ENCODE data around the gene JOSD1. TPM values are rescaled to one million over a fixed set of nuclear protein-coding genes. Genes with fewer than 3 reads are reported as not detected.

Gene JOSD1
- total RNA-seq, 1 donor from 2014 or later: 24.0 TPM

- no peak for DNase-seq (ENCODE audit: low spot score)
- intact Hi-C loops (cut with DNase I): no loop called here
Observed at GRCh38 chr22:38734421-38735100, 33.8 kb upstream of the JOSD1 start.

- no peak for DNase-seq (ENCODE audit: low spot score)
- intact Hi-C loops (cut with DNase I): no loop called here
Observed at GRCh38 chr22:38733724-38734381, 33.1 kb upstream of the JOSD1 start.

GRCh38 chr22:38733329-38733723 lies 32.6 kb upstream of the JOSD1 start:
- no peak for DNase-seq (ENCODE audit: low spot score)
- intact Hi-C loops (cut with DNase I): no loop called here

- intact Hi-C loops (cut with DNase I): no loop called here
- no peak for DNase-seq (ENCODE audit: low spot score)
Observed at GRCh38 chr22:38732251-38732815, 31.6 kb upstream of the JOSD1 start.

- DNase-seq (ENCODE audit: low spot score): no peak
- intact Hi-C loops (cut with DNase I): no loop called here
Observed at GRCh38 chr22:38731703-38732161, 31.0 kb upstream of the JOSD1 start.

GRCh38 chr22:38730411-38730871 lies 29.7 kb upstream of the JOSD1 start:
- intact Hi-C loops (cut with DNase I): no loop called here
- no peak for DNase-seq (ENCODE audit: low spot score)

- no peak for DNase-seq (ENCODE audit: low spot score)
- intact Hi-C loops (cut with DNase I): no loop called here
Observed at GRCh38 chr22:38729946-38730345, 29.2 kb upstream of the JOSD1 start.

GRCh38 chr22:38728871-38729796 lies 28.4 kb upstream of the JOSD1 start:
- intact Hi-C loops (cut with DNase I): no loop called here

GRCh38 chr22:38727530-38728451 lies 27.0 kb upstream of the JOSD1 start:
- intact Hi-C loops (cut with DNase I): no loop called here
- no peak for DNase-seq (ENCODE audit: low spot score)

More at GRCh38 chr22:38728871-38729796, 28.4 kb upstream of the JOSD1 start:
- no peak for DNase-seq (ENCODE audit: low spot score)

GRCh38 chr22:38727123-38727522 lies 26.4 kb upstream of the JOSD1 start:
- no peak for DNase-seq (ENCODE audit: low spot score)
- intact Hi-C loops (cut with DNase I): no loop called here

- intact Hi-C loops (cut with DNase I): no loop called here
- DNase-seq (ENCODE audit: low spot score): no peak
Observed at GRCh38 chr22:38725900-38726655, 25.3 kb upstream of the JOSD1 start.

- DNase-seq (ENCODE audit: low spot score): no peak
- intact Hi-C loops (cut with DNase I): no loop called here
Observed at GRCh38 chr22:38724926-38725571, 24.3 kb upstream of the JOSD1 start.

GRCh38 chr22:38724176-38724575 lies 23.4 kb upstream of the JOSD1 start:
- intact Hi-C loops (cut with DNase I): no loop called here
- DNase-seq (ENCODE audit: low spot score): no peak

- DNase-seq (ENCODE audit: low spot score): no peak
- intact Hi-C loops (cut with DNase I): no loop called here
Observed at GRCh38 chr22:38721551-38721950, 20.8 kb upstream of the JOSD1 start.

GRCh38 chr22:38720350-38720749 lies 19.6 kb upstream of the JOSD1 start:
- intact Hi-C loops (cut with DNase I): no loop called here
- no peak for DNase-seq (ENCODE audit: low spot score)

- DNase-seq (ENCODE audit: low spot score): peak; percentile 7
- intact Hi-C loops (cut with DNase I): no loop called here
Observed at GRCh38 chr22:38719196-38719595, 18.5 kb upstream of the JOSD1 start.

GRCh38 chr22:38718414-38718813 lies 17.7 kb upstream of the JOSD1 start:
- peak; percentile 76 for DNase-seq (ENCODE audit: low spot score)
- intact Hi-C loops (cut with DNase I): no loop called here

- no peak for DNase-seq (ENCODE audit: low spot score)
- intact Hi-C loops (cut with DNase I): no loop called here
Observed at GRCh38 chr22:38717244-38717643, 16.5 kb upstream of the JOSD1 start.
